Caco-2 (cell line): ENCODE measurements around the gene HTATSF1. TPM values are rescaled to one million over a fixed set of nuclear protein-coding genes. Genes with fewer than 3 reads are reported as not detected.

Source experiments
- BruUV-seq: library from RNA; stranded (reverse); fragments of 400-500 nt; replicated peaks from 2 replicates; lab custom pipeline; 2021; lab: Mats Ljungman, UMichigan
- CTCF ChIA-PET: fragments of 300-600 bp; sonication (Branson Sonifier 250); formaldehyde crosslinking; loops from one replicate; lab custom pipeline; 2022; ENCODE audit warnings: antibody characterized with exemption; lab: Charles Lee
- POLR2A ChIA-PET: fragments of 300-600 bp; sonication (Branson Sonifier 250); formaldehyde crosslinking; loops from one replicate; lab custom pipeline; 2022; ENCODE audit warnings: antibody characterized with exemption; lab: Charles Lee
- DNase-seq, 2 experiments: peaks; one replicate each; pipeline versions ENCODE4 v3.0.0 to v3.0.0-alpha.2; 2020 to 2022
- H3K27me3 ChIP-seq: replicated peaks from 2 replicates; pipeline ENCODE4 v1.6.0; 2011; ENCODE audit warnings: low read length; ENCODE audit not compliant: control insufficient read depth, insufficient read depth
- H3K36me3 ChIP-seq: 2 replicates; pipeline ENCODE4 v1.5.1; 2011; ENCODE audit warnings: low read length; ENCODE audit not compliant: control insufficient read depth, insufficient read depth
- H3K4me1 ChIP-seq: fragments of 250-450 bp; sonication (Bioruptor Pico); 2 replicates; pipeline ENCODE4 v1.5.1; 2020; ENCODE audit warnings: mild to moderate bottlenecking
- H3K4me3 ChIP-seq: 2 replicates; pipeline ENCODE4 v1.5.1; 2011; ENCODE audit warnings: low read depth, mild to moderate bottlenecking, control low read depth, low read length
- H3K9me3 ChIP-seq: fragments of 250-450 bp; sonication (Bioruptor Pico); 2 replicates; pipeline ENCODE4 v1.5.1; 2020; ENCODE audit warnings: mild to moderate bottlenecking, moderate library complexity
- H3K27ac Mint-ChIP-seq: one replicate; pipeline ENCODE4 v1.8.0; 2022; ENCODE audit warnings: mixed read lengths; ENCODE audit not compliant: unreplicated experiment
- H3K27me3 Mint-ChIP-seq: one replicate; pipeline ENCODE4 v1.8.0; 2022; ENCODE audit warnings: mixed read lengths; ENCODE audit not compliant: insufficient read depth, unreplicated experiment
- H3K36me3 Mint-ChIP-seq: one replicate; pipeline ENCODE4 v1.8.0; 2022; ENCODE audit warnings: mild to moderate bottlenecking, mixed read lengths; ENCODE audit not compliant: insufficient read depth, unreplicated experiment
- H3K4me1 Mint-ChIP-seq: one replicate; pipeline ENCODE4 v1.8.0; 2022; ENCODE audit warnings: low read depth, mixed read lengths; ENCODE audit not compliant: unreplicated experiment
- H3K4me3 Mint-ChIP-seq: one replicate; pipeline ENCODE4 v1.8.0; 2022; ENCODE audit warnings: mild to moderate bottlenecking, moderate library complexity, mixed read lengths; ENCODE audit not compliant: unreplicated experiment
- H3K9me3 Mint-ChIP-seq: one replicate; pipeline ENCODE4 v1.8.0; 2022; ENCODE audit warnings: mixed read lengths; ENCODE audit not compliant: unreplicated experiment
- intact Hi-C: fragments of 100-400 bp; cut with micrococcal nuclease; formaldehyde crosslinking; loops from one replicate; pipeline ENCODE4 v1.10.0; 2022; ENCODE audit not compliant: unreplicated experiment
- total RNA-seq: library from RNA; stranded (reverse); gene quantifications from 2 replicates; pipeline ENCODE4 v1.2.3, GENCODE V29; 2022
- TF ChIP-seq, protein P1 (sequence below), 2 experiments: fragments of 200-600 bp in 1 of 2; IDR thresholded peaks; 1 replicate in 1 of 2; 2 replicates in 1 of 2; pipeline versions ENCODE4 v1.5.1 to v1.8.0; 2011 to 2022; ENCODE audit warnings: antibody characterized with exemption in 1 of 2, control low read depth in 1 of 2, inconsistent platforms in 1 of 2, low read depth in 1 of 2, low read length in 1 of 2, mild to moderate bottlenecking in 1 of 2, moderate library complexity in 1 of 2; ENCODE audit not compliant: insufficient read depth in 1 of 2, severe bottlenecking in 1 of 2, unreplicated experiment in 1 of 2

HTATSF1 gene
- total RNA-seq, 1 experiment from 2014 or later: 38.3 TPM

DNA sequence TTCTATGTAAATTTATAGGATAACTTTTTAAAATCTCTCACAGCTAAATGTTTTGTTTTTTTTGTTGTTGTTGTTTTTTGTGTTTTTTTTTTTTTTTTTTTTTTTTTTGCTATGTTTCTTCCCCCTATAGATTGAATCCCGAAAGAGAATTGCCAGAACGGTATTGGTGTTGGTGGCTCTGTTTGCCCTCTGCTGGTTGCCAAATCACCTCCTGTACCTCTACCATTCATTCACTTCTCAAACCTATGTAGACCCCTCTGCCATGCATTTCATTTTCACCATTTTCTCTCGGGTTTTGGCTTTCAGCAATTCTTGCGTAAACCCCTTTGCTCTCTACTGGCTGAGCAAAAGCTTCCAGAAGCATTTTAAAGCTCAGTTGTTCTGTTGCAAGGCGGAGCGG, 5.6 kb upstream of the HTATSF1 start:
- Mint-ChIP-seq H3K4me1 (no peaks in the 10 kb centered on the region), H3K27me3 (peaks cover 6% of the 10 kb centered on the region), H3K4me3 (no peak overlapping the region), H3K9me3 (no peaks in the 10 kb centered on the region), H3K27ac (no peak overlapping the region), H3K36me3 (no peaks in the 10 kb centered on the region)
- TF ChIP-seq, protein P1, sequence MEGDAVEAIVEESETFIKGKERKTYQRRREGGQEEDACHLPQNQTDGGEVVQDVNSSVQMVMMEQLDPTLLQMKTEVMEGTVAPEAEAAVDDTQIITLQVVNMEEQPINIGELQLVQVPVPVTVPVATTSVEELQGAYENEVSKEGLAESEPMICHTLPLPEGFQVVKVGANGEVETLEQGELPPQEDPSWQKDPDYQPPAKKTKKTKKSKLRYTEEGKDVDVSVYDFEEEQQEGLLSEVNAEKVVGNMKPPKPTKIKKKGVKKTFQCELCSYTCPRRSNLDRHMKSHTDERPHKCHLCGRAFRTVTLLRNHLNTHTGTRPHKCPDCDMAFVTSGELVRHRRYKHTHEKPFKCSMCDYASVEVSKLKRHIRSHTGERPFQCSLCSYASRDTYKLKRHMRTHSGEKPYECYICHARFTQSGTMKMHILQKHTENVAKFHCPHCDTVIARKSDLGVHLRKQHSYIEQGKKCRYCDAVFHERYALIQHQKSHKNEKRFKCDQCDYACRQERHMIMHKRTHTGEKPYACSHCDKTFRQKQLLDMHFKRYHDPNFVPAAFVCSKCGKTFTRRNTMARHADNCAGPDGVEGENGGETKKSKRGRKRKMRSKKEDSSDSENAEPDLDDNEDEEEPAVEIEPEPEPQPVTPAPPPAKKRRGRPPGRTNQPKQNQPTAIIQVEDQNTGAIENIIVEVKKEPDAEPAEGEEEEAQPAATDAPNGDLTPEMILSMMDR (IDR thresholded peaks at IDR 0.05; ENCODE audit: insufficient read depth in 1 of 2, low read depth in 1 of 2, low read length in 1 of 2, severe bottlenecking in 1 of 2, unreplicated experiment in 1 of 2): peak in 1 of 2 experiments; percentile 4
- intact Hi-C loops: no loop called here
- Histone ChIP-seq H3K4me1 (no peaks in the 10 kb centered on the region), H3K27me3 (no peaks in the 10 kb centered on the region), H3K4me3 (no peak overlapping the region), H3K9me3 (no peaks in the 10 kb centered on the region), H3K36me3 (no peaks in the 10 kb centered on the region)
- no peak for DNase-seq
- ChIA-PET POLR2A (no interaction called here), CTCF (no interaction called here)
- BruUV-seq: no TSS peak

DNA sequence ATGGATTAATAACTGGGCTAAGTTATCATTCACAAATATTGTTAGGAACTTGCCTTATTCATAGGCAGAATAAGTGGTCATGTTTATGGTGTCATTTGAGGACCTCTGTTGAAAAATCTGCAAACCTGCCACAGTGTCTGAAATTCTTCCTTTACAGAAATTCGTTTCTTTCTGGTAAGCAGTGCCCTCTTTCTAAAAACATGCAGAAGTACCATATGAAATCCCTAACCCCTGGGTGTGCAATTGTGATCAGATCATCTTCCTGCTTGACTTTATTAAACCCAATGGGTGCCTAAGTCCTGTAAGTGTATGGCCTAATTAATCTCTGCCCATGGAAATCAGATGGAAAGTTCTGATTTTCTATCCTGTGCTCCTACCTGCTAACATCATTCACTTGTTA, 4.4 kb upstream of the HTATSF1 start:
- ChIA-PET CTCF (no interaction called here), POLR2A (no interaction called here)
- intact Hi-C loops: no loop called here
- peaks cover 6% of the 10 kb centered on the region for H3K27me3 Mint-ChIP-seq
- Histone ChIP-seq H3K4me3 (no peak overlapping the region), H3K4me1 (no peaks in the 10 kb centered on the region), H3K9me3 (no peaks in the 10 kb centered on the region), H3K36me3 (no peaks in the 10 kb centered on the region), H3K27me3 (no peaks in the 10 kb centered on the region)
- no TSS peak for BruUV-seq
- DNase-seq: no peak
- H3K4me1 Mint-ChIP-seq: no peaks in the 10 kb centered on the region
- TF ChIP-seq, protein P1 (IDR thresholded peaks at IDR 0.05; ENCODE audit: insufficient read depth in 1 of 2, low read depth in 1 of 2, low read length in 1 of 2, severe bottlenecking in 1 of 2, unreplicated experiment in 1 of 2): no peak
- H3K36me3 Mint-ChIP-seq: no peaks in the 10 kb centered on the region
- no peaks in the 10 kb centered on the region for H3K9me3 Mint-ChIP-seq
- no peak overlapping the region for H3K27ac Mint-ChIP-seq
- H3K4me3 Mint-ChIP-seq: no peak overlapping the region

DNA sequence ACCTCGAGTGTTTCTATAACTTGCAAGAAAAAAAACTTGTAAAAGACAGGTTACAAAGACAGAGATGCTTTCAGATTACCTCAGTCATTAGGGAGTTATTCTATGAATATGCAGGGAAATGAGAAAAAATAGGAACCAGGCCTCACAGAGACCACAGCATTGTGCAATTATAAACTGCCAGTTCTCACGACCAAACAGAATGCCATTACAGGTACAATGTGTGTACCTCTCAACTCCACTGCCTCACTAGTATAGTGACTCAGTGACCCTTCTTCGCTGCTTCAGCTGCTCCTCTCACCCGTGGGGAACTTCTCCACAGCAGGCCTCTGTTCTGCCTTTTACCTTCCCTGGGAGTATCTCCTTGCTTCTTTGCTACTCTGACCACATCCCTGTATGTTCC, 2.3 kb upstream of the HTATSF1 start:
- H3K27me3 ChIP-seq: no peaks in the 10 kb centered on the region
- H3K9me3 ChIP-seq: no peaks in the 10 kb centered on the region
- H3K36me3 ChIP-seq: no peaks in the 10 kb centered on the region
- no peaks in the 10 kb centered on the region for H3K4me1 ChIP-seq
- no peak for DNase-seq
- intact Hi-C loops: loop anchor here (5.0 kb wide), 1 partner anchor 82 kb away; no protein-coding TSS in a partner anchor
- Mint-ChIP-seq H3K4me3 (no peak overlapping the region), H3K9me3 (no peaks in the 10 kb centered on the region), H3K36me3 (no peaks in the 10 kb centered on the region), H3K27ac (no peak overlapping the region), H3K27me3 (peaks cover 6% of the 10 kb centered on the region), H3K4me1 (no peaks in the 10 kb centered on the region)
- H3K4me3 ChIP-seq: no peak overlapping the region
- CTCF ChIA-PET: no interaction called here
- TF ChIP-seq, protein P1 (IDR thresholded peaks at IDR 0.05; ENCODE audit: insufficient read depth in 1 of 2, low read depth in 1 of 2, low read length in 1 of 2, severe bottlenecking in 1 of 2, unreplicated experiment in 1 of 2): no peak
- POLR2A ChIA-PET: no interaction called here
- no TSS peak for BruUV-seq
